Left ventricle myocardium inferior (tissue), 1 donor: ENCODE data around the gene NANP. TPM values are rescaled to one million over a fixed set of nuclear protein-coding genes. Genes with fewer than 3 reads are reported as not detected.
"Not testable (repeated sequence)": the region's sequence is repeated elsewhere in the genome, so short reads cannot be mapped to it uniquely, and the experiment has no call there.

Experiments used
- DNase-seq: peaks from one replicate; pipeline ENCODE4 v3.0.0-alpha.2; 2020
- H3K27ac ChIP-seq: fragments of 200-600 bp; replicated peaks from 2 replicates; pipeline ENCODE4 v1.8.0; 2021
- H3K27me3 ChIP-seq: fragments of 200-600 bp; 2 replicates; pipeline ENCODE4 v1.8.0; 2021; ENCODE audit warnings: low read depth
- H3K36me3 ChIP-seq: fragments of 200-600 bp; 2 replicates; pipeline ENCODE4 v1.8.0; 2021
- H3K4me1 ChIP-seq: fragments of 200-600 bp; 2 replicates; pipeline ENCODE4 v1.8.0; 2021
- H3K4me3 ChIP-seq: fragments of 200-600 bp; 2 replicates; pipeline ENCODE4 v1.8.0; 2021; ENCODE audit warnings: mild to moderate bottlenecking, moderate library complexity
- H3K9me3 ChIP-seq: fragments of 200-600 bp; replicated peaks from 2 replicates; pipeline ENCODE4 v1.8.0; 2021
- CTCF ChIP-seq: fragments of 200-600 bp; IDR thresholded peaks from 2 replicates; pipeline ENCODE4 v1.8.0; 2021; ENCODE audit warnings: antibody characterized with exemption, mild to moderate bottlenecking, borderline replicate concordance
- intact Hi-C: fragments of 100-400 bp; cut with micrococcal nuclease; formaldehyde crosslinking; loops from one replicate; pipeline ENCODE4 v1.11.0; 2022
- total RNA-seq: library from RNA; stranded (reverse); fragmentation: NEBNext Ultra II Directional; extraction: Animal tissue kit (Norgen Biotek cat#: 25700); gene quantifications from one replicate; pipeline ENCODE4 v1.2.1, GENCODE V29; 2021
- donor health status: DM: no; HTN: yes; CAD: no; lungs with severe emphysema.

The NANP gene
- total RNA-seq, 1 donor from 2014 or later = 2.7 TPM

GRCh38 chr20:25654487-25654886, 30.7 kb upstream of the NANP start:
- no peak overlapping the region for H3K4me3 ChIP-seq
- H3K9me3 ChIP-seq = no peaks in the 10 kb centered on the region
- H3K27me3 ChIP-seq = no peaks in the 10 kb centered on the region
- H3K4me1 ChIP-seq = no peaks in the 10 kb centered on the region
- intact Hi-C loops = no loop called here
- no peak for TF ChIP-seq CTCF
- no peak overlapping the region for H3K27ac ChIP-seq
- no peak for DNase-seq
- H3K36me3 ChIP-seq = no peaks in the 10 kb centered on the region

GRCh38 chr20:25652866-25653265, 29.1 kb upstream of the NANP start:
- H3K9me3 ChIP-seq, H3K4me1 ChIP-seq, H3K36me3 ChIP-seq, DNase-seq, H3K27ac ChIP-seq, H3K27me3 ChIP-seq, intact Hi-C loops, H3K4me3 ChIP-seq: not testable (repeated sequence)

GRCh38 chr20:25644814-25645213, 21.0 kb upstream of the NANP start:
- no peak overlapping the region for H3K27ac ChIP-seq
- no peak overlapping the region for H3K4me3 ChIP-seq
- H3K36me3 ChIP-seq = peaks cover 33% of the 10 kb centered on the region
- no peak for DNase-seq
- TF ChIP-seq CTCF = no peak
- no peaks in the 10 kb centered on the region for H3K4me1 ChIP-seq
- H3K27me3 ChIP-seq = no peaks in the 10 kb centered on the region
- intact Hi-C loops = no loop called here
- H3K9me3 ChIP-seq = peaks cover 21% of the 10 kb centered on the region

GRCh38 chr20:25643716-25644115, 19.9 kb upstream of the NANP start:
- Histone ChIP-seq H3K27me3 (no peaks in the 10 kb centered on the region), H3K27ac (no peak overlapping the region), H3K36me3 (peaks cover 33% of the 10 kb centered on the region), H3K4me3 (no peak overlapping the region), H3K4me1 (no peaks in the 10 kb centered on the region), H3K9me3 (peaks cover 21% of the 10 kb centered on the region)
- intact Hi-C loops = no loop called here
- TF ChIP-seq CTCF = no peak
- no peak for DNase-seq

GRCh38 chr20:25637247-25637646, 13.4 kb upstream of the NANP start:
- Histone ChIP-seq H3K4me1 (no peaks in the 10 kb centered on the region), H3K4me3 (no peak overlapping the region), H3K9me3 (peaks cover 8% of the 10 kb centered on the region), H3K36me3 (peaks cover 21% of the 10 kb centered on the region), H3K27ac (no peak overlapping the region), H3K27me3 (no peaks in the 10 kb centered on the region)
- no peak for DNase-seq
- TF ChIP-seq CTCF = no peak
- intact Hi-C loops = no loop called here

GRCh38 chr20:25632940-25633790, 9.4 kb upstream of the NANP start:
- intact Hi-C loops = no loop called here
- Histone ChIP-seq H3K36me3 (peaks cover 21% of the 10 kb centered on the region), H3K27ac (no peak overlapping the region), H3K4me1 (no peaks in the 10 kb centered on the region), H3K4me3 (no peak overlapping the region), H3K27me3 (no peaks in the 10 kb centered on the region), H3K9me3 (peaks cover 8% of the 10 kb centered on the region)
- no peak for TF ChIP-seq CTCF
- DNase-seq = no peak

- H3K4me3 ChIP-seq, H3K9me3 ChIP-seq, intact Hi-C loops, H3K27ac ChIP-seq, H3K4me1 ChIP-seq, DNase-seq, H3K27me3 ChIP-seq: not testable (repeated sequence)
- H3K36me3 ChIP-seq = peaks cover 11% of the 10 kb centered on the region
Observed at GRCh38 chr20:25630615-25631014, 6.8 kb upstream of the NANP start.
